ENCODE measurements around the gene TMEM43.

Gene TMEM43

GRCh38 chr3:14138109-14138877 lies 13.4 kb downstream of the TMEM43 start:
- no peak for DNase-seq (ENCODE audit: low read depth)

- DNase-seq (ENCODE audit: low read depth), result no peak
These were observed 14.2 kb downstream of the TMEM43 start for GRCh38 chr3:14138878-14139655.

- DNase-seq (ENCODE audit: low read depth), result no peak
These were observed 14.9 kb downstream of the TMEM43 start for GRCh38 chr3:14139771-14140170.

GRCh38 chr3:14140668-14141067 lies 15.8 kb downstream of the TMEM43 start:
- no peak for DNase-seq (ENCODE audit: low read depth)

- no peak for DNase-seq (ENCODE audit: low read depth)
These were observed 16.3 kb downstream of the TMEM43 start for GRCh38 chr3:14141144-14141543.

- DNase-seq (ENCODE audit: low read depth), result no peak
These were observed 16.9 kb downstream of the TMEM43 start for GRCh38 chr3:14141602-14142341.

- no peak for DNase-seq (ENCODE audit: low read depth)
These were observed 17.9 kb downstream of the TMEM43 start for GRCh38 chr3:14142567-14143270.

GRCh38 chr3:14143271-14144225 lies 18.7 kb downstream of the TMEM43 start:
- DNase-seq (ENCODE audit: low read depth), result no peak

- DNase-seq (ENCODE audit: low read depth), result no peak
These were observed 19.7 kb downstream of the TMEM43 start for GRCh38 chr3:14144423-14145075.

- no peak for DNase-seq (ENCODE audit: low read depth)
These were observed 20.4 kb downstream of the TMEM43 start for GRCh38 chr3:14145236-14145635.

- DNase-seq (ENCODE audit: low read depth), result no peak
These were observed 21.0 kb downstream of the TMEM43 start for GRCh38 chr3:14145670-14146380.

- no peak for DNase-seq (ENCODE audit: low read depth)
These were observed 21.7 kb downstream of the TMEM43 start for GRCh38 chr3:14146381-14147065.

GRCh38 chr3:14147066-14147435 lies 22.2 kb downstream of the TMEM43 start:
- no peak for DNase-seq (ENCODE audit: low read depth)

- DNase-seq (ENCODE audit: low read depth), result no peak
These were observed 22.8 kb downstream of the TMEM43 start for GRCh38 chr3:14147617-14148016.

- DNase-seq (ENCODE audit: low read depth), result no peak
These were observed 23.5 kb downstream of the TMEM43 start for GRCh38 chr3:14148041-14148985.

- DNase-seq (ENCODE audit: low read depth), result no peak
These were observed 25.2 kb downstream of the TMEM43 start for GRCh38 chr3:14150078-14150477.

GRCh38 chr3:14150491-14151230 lies 25.8 kb downstream of the TMEM43 start:
- DNase-seq (ENCODE audit: low read depth), result no peak
